Naive B cell (primary cell): Measurements from ENCODE around the gene KMT2D. TPM values are rescaled to one million over a fixed set of nuclear protein-coding genes. Genes with fewer than 3 reads are reported as not detected.
A peak's percentile ranks its signal among the peaks of the same experiment; 100 is the strongest.

Source experiments
- ATAC-seq, 2 donors: fragments of 150-1000 bp; cut with Tn5 transposase; 2 replicates each; pipeline ENCODE4 v1.10.0; 2021; ENCODE audit warnings: low read depth in 2 of 2, mild to moderate bottlenecking in 2 of 2, moderate library complexity in 2 of 2
- DNase-seq: peaks from one replicate; pipeline ENCODE4 v3.0.0; 2022
- H3K27ac Mint-ChIP-seq, 6 donors: one replicate each; pipeline ENCODE4 v1.8.0; 2020 to 2022; ENCODE audit warnings: mild to moderate bottlenecking in 6 of 6, mixed read lengths in 6 of 6, moderate library complexity in 5 of 6, inconsistent platforms in 2 of 6
- H3K27me3 Mint-ChIP-seq, 3 donors: one replicate each; pipeline ENCODE4 v1.8.0; 2021 to 2022; ENCODE audit warnings: mixed read lengths in 3 of 3, mild to moderate bottlenecking in 1 of 3
- H3K36me3 Mint-ChIP-seq, 2 donors: one replicate each; pipeline ENCODE4 v1.8.0; 2020 to 2022; ENCODE audit warnings: mixed read lengths in 2 of 2, inconsistent platforms in 1 of 2, mild to moderate bottlenecking in 1 of 2
- H3K4me1 Mint-ChIP-seq, 3 donors: one replicate each; pipeline ENCODE4 v1.8.0; 2020 to 2022; ENCODE audit warnings: mixed read lengths in 3 of 3, inconsistent platforms in 1 of 3, mild to moderate bottlenecking in 1 of 3, moderate library complexity in 1 of 3
- H3K4me3 Mint-ChIP-seq, 8 donors: one replicate each; pipeline ENCODE4 v1.8.0; 2020 to 2022; ENCODE audit warnings: mild to moderate bottlenecking in 8 of 8, mixed read lengths in 8 of 8, moderate library complexity in 8 of 8, inconsistent platforms in 2 of 8
- H3K9me3 Mint-ChIP-seq, 7 donors: one replicate each; pipeline ENCODE4 v1.8.0; 2020 to 2022; ENCODE audit warnings: mixed read lengths in 7 of 7, mild to moderate bottlenecking in 5 of 7, inconsistent platforms in 2 of 7, moderate library complexity in 1 of 7
- polyA plus RNA-seq, 6 donors: library from polyadenylated mRNA; unstranded; fragments of 300-500 nt; fragmentation: Illumina TruSeq; gene quantifications; one replicate each; pipeline ENCODE4 v1.2.3, GENCODE V29; 2021; ENCODE audit warnings: low read depth in 6 of 6

KMT2D gene
- polyA plus RNA-seq, 6 donors from 2014 or later, result 2.6 to 33.6 (median 9.7) TPM

DNA sequence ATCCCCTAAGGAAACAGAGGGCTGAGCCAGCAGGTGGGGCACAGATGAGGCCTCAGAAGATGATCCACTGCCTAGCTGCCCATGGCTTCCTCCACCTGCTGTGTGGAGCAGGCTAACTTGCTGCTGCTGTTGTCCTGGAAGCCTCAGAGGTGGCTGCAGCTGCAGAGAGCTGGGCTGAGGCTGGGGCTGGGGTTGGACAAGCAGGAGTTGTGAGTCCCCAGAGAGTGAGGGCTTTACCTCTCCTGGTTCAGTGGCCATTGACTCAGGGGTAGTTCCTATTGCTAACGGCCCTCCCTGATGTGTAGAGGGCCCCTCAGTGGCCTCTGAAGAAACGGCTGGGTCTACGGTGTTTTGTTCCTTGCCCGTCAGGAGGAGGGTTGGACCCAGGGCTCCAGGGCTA is 28.3 kb downstream of the KMT2D start:
- ATAC-seq, result no peak
- peaks cover 0 to 8% (median 5%) of the 10 kb centered on the region in 3 donors for H3K4me1 Mint-ChIP-seq
- no peaks in the 10 kb centered on the region for H3K27me3 Mint-ChIP-seq
- H3K27ac Mint-ChIP-seq, result no peak overlapping the region
- no peak for DNase-seq
- peaks cover 0 to 25% of the 10 kb centered on the region in 2 donors for H3K36me3 Mint-ChIP-seq
- no peaks in the 10 kb centered on the region for H3K9me3 Mint-ChIP-seq
- H3K4me3 Mint-ChIP-seq, result no peak overlapping the region

DNA sequence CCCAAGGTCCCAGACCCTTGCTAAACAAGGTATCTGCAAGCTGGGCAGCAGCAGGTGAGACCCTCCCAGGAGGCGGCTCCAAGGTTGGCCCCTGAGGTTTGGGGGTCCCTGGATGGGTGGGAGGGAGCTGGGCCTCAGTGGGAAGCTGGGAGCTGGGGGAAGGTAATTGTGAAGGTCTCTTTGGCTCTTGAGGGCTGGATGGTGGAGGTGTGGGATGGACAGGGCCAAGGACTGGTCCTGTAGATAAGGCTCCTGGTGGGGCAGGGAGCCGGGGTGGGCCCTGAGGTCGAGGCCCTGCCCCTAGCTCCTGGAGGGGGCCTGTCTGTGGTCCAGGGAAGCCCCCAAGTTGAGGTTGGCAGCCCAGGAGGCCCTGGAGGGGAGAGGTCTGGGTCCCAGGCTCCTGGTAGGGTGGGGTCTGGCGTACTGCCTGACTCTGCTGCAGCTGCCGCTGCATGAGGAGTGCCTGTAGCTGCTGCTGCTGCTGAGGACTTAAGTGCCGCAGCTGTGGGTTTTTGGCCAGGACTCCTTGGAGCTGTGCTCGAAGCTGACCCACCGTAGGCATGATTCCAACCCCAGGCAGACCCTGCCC is 28.9 kb downstream of the KMT2D start:
- H3K36me3 Mint-ChIP-seq, result peaks cover 0 to 20% of the 10 kb centered on the region in 2 donors
- ATAC-seq (no peak), DNase-seq (no peak)
- peak overlapping the region in 1 of 6 donors; percentile 36 for H3K27ac Mint-ChIP-seq
- H3K4me1 Mint-ChIP-seq, result peaks cover 0 to 6% (median 5%) of the 10 kb centered on the region in 3 donors
- no peaks in the 10 kb centered on the region for H3K9me3 Mint-ChIP-seq
- no peak overlapping the region for H3K4me3 Mint-ChIP-seq
- H3K27me3 Mint-ChIP-seq, result no peaks in the 10 kb centered on the region

GRCh38 chr12:49030714-49031572 is 29.7 kb downstream of the KMT2D start:
- H3K36me3 Mint-ChIP-seq, result peaks cover 5 to 17% of the 10 kb centered on the region in 2 donors
- peaks cover under 1 to 5% (median 4%) of the 10 kb centered on the region in 3 donors for H3K4me1 Mint-ChIP-seq
- no peaks in the 10 kb centered on the region for H3K9me3 Mint-ChIP-seq
- H3K4me3 Mint-ChIP-seq, result peak overlapping the region in 1 of 8 donors; percentile 40
- no peak for ATAC-seq
- H3K27me3 Mint-ChIP-seq, result no peaks in the 10 kb centered on the region
- peak overlapping the region in 2 of 6 donors; percentile 79 to 89 for H3K27ac Mint-ChIP-seq
- DNase-seq, result no peak

- DNase-seq (no peak), ATAC-seq (no peak)
- H3K9me3 Mint-ChIP-seq, result no peaks in the 10 kb centered on the region
- no peak overlapping the region for H3K4me3 Mint-ChIP-seq
- no peaks in the 10 kb centered on the region for H3K27me3 Mint-ChIP-seq
- peaks cover 3 to 5% (median 4%) of the 10 kb centered on the region in 3 donors for H3K4me1 Mint-ChIP-seq
- H3K27ac Mint-ChIP-seq, result peak overlapping the region in 1 of 6 donors; percentile 80
- peaks cover 10 to 17% of the 10 kb centered on the region in 2 donors for H3K36me3 Mint-ChIP-seq
These were observed 30.5 kb downstream of the KMT2D start for GRCh38 chr12:49030119-49030518.

DNA sequence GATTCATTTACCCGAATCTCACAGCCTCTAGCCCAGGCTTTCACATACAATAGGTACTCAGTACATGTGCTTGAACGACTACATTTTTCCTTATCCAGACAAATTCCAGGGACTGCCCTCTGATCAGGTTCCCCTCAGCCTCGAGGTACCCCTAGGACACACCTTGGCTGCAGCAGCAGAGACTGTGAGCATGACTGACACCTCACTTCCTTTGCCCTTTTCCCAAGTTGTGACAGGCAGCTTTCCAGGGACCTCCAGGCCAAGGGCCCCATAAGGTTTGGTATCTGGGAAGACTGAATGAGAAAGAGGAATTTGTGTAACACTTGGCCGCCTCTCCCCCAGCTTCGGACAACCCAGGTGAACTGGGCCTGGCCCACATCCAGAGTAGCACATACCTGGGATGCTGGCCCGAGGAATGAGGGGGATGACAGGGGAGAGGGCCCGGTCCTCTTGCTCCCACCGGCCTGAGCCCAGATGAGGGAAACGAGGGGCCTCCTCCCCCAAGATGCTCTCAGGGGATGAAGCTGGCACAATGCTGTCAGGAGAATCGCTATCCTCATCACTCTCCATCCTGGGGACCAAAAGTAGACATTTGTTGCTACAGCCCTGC is 31.8 kb downstream of the KMT2D start:
- peaks cover 12 to 13% of the 10 kb centered on the region in 2 donors for H3K36me3 Mint-ChIP-seq

GRCh38 chr12:49027846-49028555 is 32.6 kb downstream of the KMT2D start:
- Mint-ChIP-seq H3K4me1 (peaks cover 3 to 4% (median 4%) of the 10 kb centered on the region in 3 donors), H3K27me3 (no peaks in the 10 kb centered on the region), H3K9me3 (no peaks in the 10 kb centered on the region), H3K4me3 (peak overlapping the region in 1 of 8 donors; percentile 60), H3K36me3 (peaks cover 9 to 12% of the 10 kb centered on the region in 2 donors), H3K27ac (peak overlapping the region in 2 of 6 donors; percentile 2 to 28)
- DNase-seq (no peak), ATAC-seq (no peak)

More for the DNA sequence above, 31.8 kb downstream of the KMT2D start:
- ATAC-seq, result no peak
- DNase-seq, result no peak
- Mint-ChIP-seq H3K4me1 (peaks cover 3 to 6% (median 4%) of the 10 kb centered on the region in 3 donors), H3K4me3 (no peak overlapping the region), H3K27me3 (no peaks in the 10 kb centered on the region), H3K27ac (peak overlapping the region in 1 of 6 donors; percentile 74), H3K9me3 (no peaks in the 10 kb centered on the region)

GRCh38 chr12:49026678-49027480 is 33.7 kb downstream of the KMT2D start:
- ATAC-seq (no peak), DNase-seq (no peak)
- peak overlapping the region in 2 of 6 donors; percentile 28 to 85 for H3K27ac Mint-ChIP-seq
- no peak overlapping the region for H3K4me3 Mint-ChIP-seq
- H3K36me3 Mint-ChIP-seq, result peaks cover 21 to 22% of the 10 kb centered on the region in 2 donors
- peaks cover 4 to 5% (median 4%) of the 10 kb centered on the region in 3 donors for H3K4me1 Mint-ChIP-seq
- H3K27me3 Mint-ChIP-seq, result no peaks in the 10 kb centered on the region
- no peaks in the 10 kb centered on the region for H3K9me3 Mint-ChIP-seq

- Mint-ChIP-seq H3K27me3 (no peaks in the 10 kb centered on the region), H3K36me3 (peaks cover 22 to 23% of the 10 kb centered on the region in 2 donors), H3K9me3 (no peaks in the 10 kb centered on the region), H3K27ac (peak overlapping the region in 1 of 6 donors; percentile 44), H3K4me1 (peaks cover 2 to 5% (median 4%) of the 10 kb centered on the region in 3 donors), H3K4me3 (no peak overlapping the region)
- DNase-seq, result no peak
- no peak for ATAC-seq
These were observed 34.5 kb downstream of the KMT2D start for GRCh38 chr12:49026101-49026500.

DNA sequence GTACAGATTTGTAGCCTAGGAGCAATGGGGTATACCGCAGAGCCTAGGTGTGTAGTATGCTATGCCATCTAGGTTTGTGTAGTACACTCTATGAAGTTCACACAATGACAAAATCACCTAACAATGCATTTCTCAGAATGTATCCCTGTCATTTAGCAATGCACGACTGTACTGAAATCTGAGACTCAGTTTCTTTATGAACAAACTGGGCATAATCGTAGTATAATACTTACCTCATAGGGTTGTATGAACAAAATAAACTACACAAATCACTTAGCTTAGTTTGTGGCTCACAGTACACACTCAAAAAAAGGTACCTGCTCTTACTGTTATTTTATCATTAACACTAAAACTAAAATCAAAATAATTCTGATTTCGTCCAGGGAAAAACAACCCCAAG is 35.1 kb downstream of the KMT2D start:
- no peak overlapping the region for H3K27ac Mint-ChIP-seq
- peaks cover 22 to 23% of the 10 kb centered on the region in 2 donors for H3K36me3 Mint-ChIP-seq
- DNase-seq (no peak), ATAC-seq (no peak)
- H3K4me1 Mint-ChIP-seq, result peaks cover 0 to 5% (median 4%) of the 10 kb centered on the region in 3 donors
- H3K4me3 Mint-ChIP-seq, result no peak overlapping the region
- H3K9me3 Mint-ChIP-seq, result no peaks in the 10 kb centered on the region
- no peaks in the 10 kb centered on the region for H3K27me3 Mint-ChIP-seq

DNA sequence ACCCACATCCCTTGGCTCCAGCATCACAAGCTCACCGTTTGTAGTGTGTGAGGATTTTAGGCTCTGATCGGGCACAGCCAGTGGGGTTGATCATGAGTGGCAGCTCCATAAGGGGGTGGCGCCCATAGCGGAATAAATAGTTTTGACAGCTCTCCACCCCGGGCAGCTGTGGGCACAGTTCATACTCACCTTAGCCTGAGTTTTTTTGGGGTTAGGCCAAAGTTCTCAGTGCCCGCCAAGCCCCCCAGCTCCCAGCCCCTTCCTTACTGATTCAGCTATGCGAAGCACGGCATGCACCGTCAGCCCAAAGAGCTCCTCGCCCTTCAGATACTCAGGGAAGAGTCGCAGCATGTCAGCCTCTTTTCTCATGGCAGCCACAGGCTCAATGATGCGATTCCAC is 36.1 kb downstream of the KMT2D start:
- Mint-ChIP-seq H3K27me3 (no peaks in the 10 kb centered on the region), H3K27ac (peak overlapping the region in 2 of 6 donors; percentile 26 to 56), H3K9me3 (no peaks in the 10 kb centered on the region)

DNA sequence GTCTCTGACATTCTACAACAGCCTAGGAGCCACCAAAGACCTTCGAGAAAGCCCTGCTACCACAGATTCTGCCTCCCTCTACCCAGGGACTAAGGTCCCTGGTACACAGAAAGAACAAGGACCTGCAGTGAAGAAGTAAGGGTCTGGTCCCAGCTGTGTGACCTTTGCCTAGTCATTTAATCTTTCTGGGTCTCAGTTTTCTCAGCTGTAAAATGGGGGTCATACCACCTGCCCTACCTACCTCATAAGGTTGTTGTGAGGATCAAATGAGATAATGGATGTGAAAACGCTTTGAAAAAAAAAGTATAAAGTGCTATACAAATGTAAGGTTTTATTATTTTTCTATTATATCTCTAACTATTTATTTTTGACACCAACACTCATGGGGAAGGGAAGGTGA is 36.8 kb downstream of the KMT2D start:
- H3K27ac Mint-ChIP-seq, result peak overlapping the region in 1 of 6 donors; percentile 99
- H3K27me3 Mint-ChIP-seq, result no peaks in the 10 kb centered on the region
- no peak for DNase-seq
- H3K4me3 Mint-ChIP-seq, result no peak overlapping the region
- no peak for ATAC-seq
- no peaks in the 10 kb centered on the region for H3K9me3 Mint-ChIP-seq
- H3K36me3 Mint-ChIP-seq, result peaks cover 22 to 23% of the 10 kb centered on the region in 2 donors
- peaks cover 11 to 17% (median 16%) of the 10 kb centered on the region in 3 donors for H3K4me1 Mint-ChIP-seq

More for the DNA sequence above, 36.1 kb downstream of the KMT2D start:
- peaks cover 22 to 23% of the 10 kb centered on the region in 2 donors for H3K36me3 Mint-ChIP-seq
- DNase-seq, result no peak
- H3K4me3 Mint-ChIP-seq, result no peak overlapping the region
- peaks cover 5 to 10% (median 10%) of the 10 kb centered on the region in 3 donors for H3K4me1 Mint-ChIP-seq
- ATAC-seq, result no peak

DNA sequence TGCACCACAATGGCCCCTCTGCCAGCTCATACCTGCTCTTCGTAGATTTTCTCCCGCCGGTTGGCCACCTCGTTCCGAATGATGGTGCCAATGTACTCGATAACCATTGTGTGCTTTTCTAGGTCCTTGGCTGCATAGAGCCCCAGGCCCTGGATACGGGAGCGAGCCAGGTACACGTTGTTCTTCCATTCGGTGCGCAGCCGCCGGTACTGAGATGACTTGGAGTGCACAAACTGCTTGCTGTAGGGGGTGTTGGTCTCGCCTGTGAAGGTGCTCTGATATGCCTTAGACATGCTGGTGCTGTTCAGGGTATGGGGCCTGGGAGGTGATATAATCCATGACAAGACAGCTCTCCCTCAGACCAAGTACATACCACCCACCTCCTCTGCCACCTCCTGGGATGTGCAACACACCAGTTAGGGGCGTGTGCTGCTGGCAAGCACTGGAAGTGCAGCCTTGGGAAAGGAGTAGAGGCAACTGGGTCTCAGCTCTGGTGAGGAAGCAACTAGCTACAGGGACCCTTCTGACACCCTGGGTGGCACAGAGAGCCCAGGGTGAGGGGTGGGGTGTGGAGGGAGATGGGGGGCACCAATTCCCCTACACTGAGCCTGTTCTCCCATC is 37.9 kb downstream of the KMT2D start:
- Mint-ChIP-seq H3K27ac (peak overlapping the region in 4 of 6 donors; percentile 56 to 99 (median 76)), H3K4me3 (peak overlapping the region in 2 of 8 donors; percentile 34 to 53), H3K27me3 (no peaks in the 10 kb centered on the region), H3K36me3 (peaks cover 18 to 22% of the 10 kb centered on the region in 2 donors), H3K4me1 (peaks cover 15 to 26% (median 22%) of the 10 kb centered on the region in 3 donors), H3K9me3 (no peaks in the 10 kb centered on the region)
- ATAC-seq (no peak), DNase-seq (no peak)
